Right cardiac atrium (tissue), 5 donors: ENCODE measurements around the gene BTBD6. TPM values are rescaled to one million over a fixed set of nuclear protein-coding genes. Genes with fewer than 3 reads are reported as not detected.

Source experiments
- ATAC-seq, 2 donors: fragments of 200-7000 bp; cut with Tn5 transposase; one replicate each; pipeline versions ENCODE4 v1.8.0 to v1.9.1; 2020; ENCODE audit warnings: moderate library complexity in 2 of 2, mild to moderate bottlenecking in 1 of 2
- DNase-seq, 3 donors: peaks; one replicate each; pipeline ENCODE4 v3.0.0-alpha.2; 2020
- H3K27ac ChIP-seq: one replicate; pipeline ENCODE4 v1.5.1; 2013; ENCODE audit warnings: mild to moderate bottlenecking, low read length, control low read depth, moderate library complexity
- H3K27me3 ChIP-seq: one replicate; pipeline ENCODE4 v1.6.1; 2013; ENCODE audit not compliant: control insufficient read depth, insufficient read depth
- H3K4me1 ChIP-seq: one replicate; pipeline ENCODE4 v1.6.1; 2013; ENCODE audit warnings: low read length; ENCODE audit not compliant: control insufficient read depth, insufficient read depth
- H3K4me3 ChIP-seq: one replicate; pipeline ENCODE4 v1.5.1; 2013; ENCODE audit warnings: low read length, control low read depth
- H3K9me3 ChIP-seq: one replicate; pipeline ENCODE4 v1.6.1; 2013; ENCODE audit warnings: low read length; ENCODE audit not compliant: control insufficient read depth
- WGBS: extraction: QIAGEN DNeasy Blood & Tissue Kit; methylation state at CpG from one replicate; pipeline ENCODE4 v1.1.7; 2013; 5-methylcytosine and 5-hydroxymethylcytosine counted together
- intact Hi-C, 4 donors: fragments of 100-400 bp; cut with DNase I; formaldehyde crosslinking; loops; one replicate each; pipeline versions ENCODE4 v1.11.0 to v1.14.0; 2022 to 2023
- polyA plus RNA-seq: library from polyadenylated mRNA; stranded (reverse); fragments of 200-250 nt; gene quantifications from one replicate; pipeline ENCODE4 v1.2.3, GENCODE V29; 2013
- total RNA-seq, 4 donors: library from RNA; stranded (reverse); fragmentation: NEBNext Ultra II Directional; extraction: Animal tissue kit (Norgen Biotek cat#: 25700); gene quantifications; one replicate each; pipeline ENCODE4 v1.2.1, GENCODE V29; 2021
- donor health status: healthy with polysubstance abuse.
- donor health status: DM: no; HTN: yes; CAD: no.
- donor health status: DM: no; HTN: no; CAD: no.
- donor health status: DM: no; HTN: yes; CAD: no; lungs with severe emphysema.
- donor health status: DM: yes; HTN: yes; CAD: no.

Gene BTBD6
- total and polyA plus RNA-seq, 5 donors: 28.1 to 42.2 (median 39.2) TPM

DNA sequence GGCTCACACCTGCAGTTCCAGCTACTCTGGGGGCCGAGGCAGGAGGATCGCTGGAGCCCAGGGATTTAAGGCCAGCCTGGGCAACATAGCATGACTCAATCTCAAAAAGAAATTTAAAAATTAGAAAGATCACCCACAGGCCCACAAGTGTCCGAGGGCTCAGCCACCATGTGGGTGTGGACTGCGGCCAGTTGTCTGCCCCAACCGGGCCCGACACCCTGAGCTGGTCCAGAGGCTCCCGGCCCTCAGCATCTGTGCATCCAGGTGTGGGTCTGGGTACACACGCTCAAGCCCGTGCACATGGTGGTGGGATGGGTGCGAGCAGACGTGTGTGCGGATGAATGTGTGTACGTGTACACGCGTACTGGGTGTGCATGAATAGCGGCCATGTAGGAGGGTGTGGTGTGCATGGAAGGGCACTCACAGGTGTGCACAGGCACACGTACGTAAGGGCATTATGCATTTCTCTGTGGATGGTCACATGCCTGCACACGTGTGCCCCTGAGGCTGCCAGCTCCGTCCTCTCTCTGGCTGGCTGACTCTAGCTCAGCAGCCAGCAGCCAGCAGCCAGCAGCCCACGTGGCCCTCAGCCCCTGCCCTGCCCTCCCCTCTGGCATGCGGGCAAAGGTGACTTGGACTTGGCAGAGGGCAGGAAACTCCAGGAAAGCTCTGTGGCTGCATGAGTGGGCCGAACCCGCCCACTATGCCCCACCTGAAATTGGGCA is 44.0 kb upstream of the BTBD6 start:
- WGBS: 57% methylated on average over 24 of the region's 24 CpGs
- no peaks in the 10 kb centered on the region for H3K9me3 ChIP-seq
- H3K27ac ChIP-seq: peak overlapping the region; percentile 7
- peaks cover 8% of the 10 kb centered on the region for H3K4me1 ChIP-seq
- ATAC-seq: peak; percentile 51 to 62
- H3K27me3 ChIP-seq: no peaks in the 10 kb centered on the region
- peak; percentile 56 to 88 (median 84) for DNase-seq
- H3K4me3 ChIP-seq: no peak overlapping the region
- intact Hi-C loops: loop anchor here (5.0 to 10.0 kb wide), 6 partner anchors 80 to 330 kb away; partner anchors contain the start of gene CRIP1 (in 1 of the 4)

DNA sequence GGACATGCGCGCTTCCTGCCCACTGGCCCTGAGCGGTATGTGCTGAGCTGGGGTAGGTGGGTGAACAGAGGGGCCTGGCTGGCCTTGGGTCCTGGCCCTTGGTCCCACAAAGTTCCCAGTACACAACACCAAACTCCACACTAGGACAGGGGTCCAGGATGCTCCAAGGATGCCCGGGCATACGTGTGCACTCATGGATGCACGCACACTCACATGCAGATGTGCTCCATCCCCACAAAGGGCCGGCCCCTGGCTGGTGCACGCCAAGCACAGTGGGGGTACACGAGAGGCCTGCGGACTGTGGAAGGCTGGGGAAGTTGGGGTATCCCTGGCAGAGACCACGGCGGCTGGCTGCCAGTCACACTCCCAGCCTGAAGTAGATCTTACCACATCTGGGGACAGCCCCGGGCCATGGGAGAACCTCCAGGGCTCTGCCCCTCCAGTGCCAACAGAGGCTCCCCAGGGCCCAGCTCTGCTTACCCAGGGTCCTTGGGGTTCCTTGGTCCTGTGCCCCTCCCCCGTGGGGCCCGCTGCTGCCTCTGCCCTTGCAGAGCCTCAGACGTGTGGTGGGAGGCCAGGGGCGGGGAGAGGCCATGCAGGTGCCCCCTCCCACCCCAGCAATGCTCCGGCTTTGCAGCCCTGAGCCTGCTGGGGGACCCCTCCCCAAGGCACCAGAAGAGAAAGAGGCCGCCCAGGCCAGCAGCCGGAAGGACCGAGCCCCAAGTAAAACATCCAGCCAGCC is 43.2 kb upstream of the BTBD6 start:
- DNase-seq (peak in 2 of 3 donors; percentile 58 to 73), ATAC-seq (peak in 1 of 2 donors; percentile 0)
- H3K9me3 ChIP-seq: no peaks in the 10 kb centered on the region
- no peaks in the 10 kb centered on the region for H3K27me3 ChIP-seq
- H3K4me1 ChIP-seq: peaks cover 7% of the 10 kb centered on the region
- H3K27ac ChIP-seq: peak overlapping the region; percentile 7
- WGBS: 51% methylated on average over 21 of the region's 21 CpGs
- intact Hi-C loops: loop anchor here (5.0 to 10.0 kb wide), 7 partner anchors 77 to 330 kb away; partner anchors contain the start of gene CRIP1 (in 1 of the 4)
- H3K4me3 ChIP-seq: no peak overlapping the region

DNA sequence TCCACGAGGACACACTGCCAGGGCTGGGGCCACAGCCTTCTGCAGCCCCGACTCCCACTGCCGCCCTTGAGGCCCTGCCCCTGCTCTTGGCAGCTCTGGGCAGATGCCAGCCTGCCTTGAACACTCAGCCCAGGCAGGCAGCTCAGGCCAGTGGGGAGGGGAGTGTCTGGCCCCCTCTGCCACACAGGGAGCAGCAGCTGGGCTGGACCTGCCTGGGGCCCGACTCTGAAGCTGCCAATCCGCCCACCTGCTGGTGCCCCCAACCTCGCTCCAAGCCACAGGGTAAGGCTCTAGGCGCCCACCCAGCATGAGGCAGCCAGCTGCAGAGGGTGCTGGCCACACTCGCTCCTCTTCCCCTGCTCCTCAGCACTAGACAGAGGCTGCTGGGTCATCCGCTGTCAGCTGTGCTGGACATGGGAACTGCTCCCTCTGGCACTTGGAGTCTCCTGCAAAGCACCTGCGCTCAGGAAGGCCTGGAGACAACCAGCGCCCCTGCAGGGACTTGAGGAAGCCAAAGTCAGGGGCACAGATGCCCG is 42.6 kb upstream of the BTBD6 start:
- Histone ChIP-seq H3K4me1 (peaks cover 7% of the 10 kb centered on the region), H3K9me3 (no peaks in the 10 kb centered on the region), H3K27me3 (no peaks in the 10 kb centered on the region), H3K4me3 (no peak overlapping the region), H3K27ac (peak overlapping the region; percentile 7)
- WGBS: 38% methylated on average over 12 of the region's 12 CpGs
- intact Hi-C loops: loop anchor here in 3 of 4 donors (5.0 to 10.0 kb wide), 6 partner anchors 77 to 329 kb away; partner anchors contain the start of gene CRIP1 (in 1 of the 3)
- DNase-seq (peak in 2 of 3 donors; percentile 78 to 81), ATAC-seq (peak; percentile 7 to 12)

DNA sequence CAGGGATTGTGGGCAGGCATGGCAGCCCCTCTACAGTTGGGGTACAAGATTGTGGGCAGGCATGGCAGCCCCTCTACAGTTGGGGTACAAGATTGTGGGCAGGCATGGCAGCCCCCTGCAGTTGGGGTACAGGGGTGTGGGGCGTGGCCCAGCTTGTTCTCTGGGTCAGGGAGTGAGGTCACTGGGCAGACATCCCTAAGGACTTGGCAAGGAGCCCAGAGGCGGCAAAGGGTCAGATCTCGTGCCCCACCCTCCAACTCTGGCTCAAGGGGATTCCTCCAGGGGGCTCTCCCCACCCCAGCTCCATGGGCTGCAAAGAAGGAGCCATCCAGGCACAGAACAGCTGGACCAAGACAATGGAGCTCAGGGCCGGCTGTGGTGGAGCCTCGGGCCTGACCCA is 41.5 kb upstream of the BTBD6 start:
- WGBS: 35% methylated on average over 5 of the region's 5 CpGs
- Histone ChIP-seq H3K27ac (no peak overlapping the region), H3K9me3 (no peaks in the 10 kb centered on the region), H3K27me3 (no peaks in the 10 kb centered on the region), H3K4me3 (no peak overlapping the region), H3K4me1 (peaks cover 7% of the 10 kb centered on the region)
- DNase-seq: peak in 2 of 3 donors; percentile 57 to 73
- intact Hi-C loops: loop anchor here in 3 of 4 donors (5.0 to 10.0 kb wide), 6 partner anchors 75 to 328 kb away; partner anchors contain the start of gene CRIP1 (in 1 of the 3)
- no peak for ATAC-seq

DNA sequence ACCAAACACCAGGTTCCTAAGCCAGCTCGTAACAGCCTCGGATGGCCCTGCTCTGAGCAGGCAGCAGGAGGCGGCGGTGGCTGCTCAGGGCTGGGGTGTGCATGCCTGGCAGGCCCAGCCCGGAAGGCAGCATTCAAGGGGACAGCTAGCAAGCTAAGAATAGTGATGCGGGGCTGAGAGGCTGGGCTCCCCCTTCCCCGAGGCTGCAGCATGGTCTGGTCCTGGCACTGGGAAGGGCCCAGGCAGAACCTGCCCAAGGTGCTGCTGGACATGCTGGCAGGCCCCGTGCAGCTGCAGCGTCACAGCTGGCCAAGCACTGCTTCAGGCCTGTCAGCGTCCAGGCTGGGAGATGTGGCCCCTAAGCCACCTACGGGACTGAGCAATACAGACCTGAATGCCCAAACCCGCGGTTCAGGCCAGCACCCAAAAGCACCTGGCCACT is 40.9 kb upstream of the BTBD6 start:
- no peak overlapping the region for H3K4me3 ChIP-seq
- no peaks in the 10 kb centered on the region for H3K27me3 ChIP-seq
- DNase-seq (peak in 2 of 3 donors; percentile 70 to 78), ATAC-seq (peak; percentile 12 to 15)
- intact Hi-C loops: loop anchor here in 3 of 4 donors (5.0 to 10.0 kb wide), 6 partner anchors 75 to 327 kb away; partner anchors contain the start of gene CRIP1 (in 1 of the 3)
- peaks cover 7% of the 10 kb centered on the region for H3K4me1 ChIP-seq
- no peak overlapping the region for H3K27ac ChIP-seq
- WGBS: 56% methylated on average over 13 of the region's 13 CpGs
- H3K9me3 ChIP-seq: no peaks in the 10 kb centered on the region

DNA sequence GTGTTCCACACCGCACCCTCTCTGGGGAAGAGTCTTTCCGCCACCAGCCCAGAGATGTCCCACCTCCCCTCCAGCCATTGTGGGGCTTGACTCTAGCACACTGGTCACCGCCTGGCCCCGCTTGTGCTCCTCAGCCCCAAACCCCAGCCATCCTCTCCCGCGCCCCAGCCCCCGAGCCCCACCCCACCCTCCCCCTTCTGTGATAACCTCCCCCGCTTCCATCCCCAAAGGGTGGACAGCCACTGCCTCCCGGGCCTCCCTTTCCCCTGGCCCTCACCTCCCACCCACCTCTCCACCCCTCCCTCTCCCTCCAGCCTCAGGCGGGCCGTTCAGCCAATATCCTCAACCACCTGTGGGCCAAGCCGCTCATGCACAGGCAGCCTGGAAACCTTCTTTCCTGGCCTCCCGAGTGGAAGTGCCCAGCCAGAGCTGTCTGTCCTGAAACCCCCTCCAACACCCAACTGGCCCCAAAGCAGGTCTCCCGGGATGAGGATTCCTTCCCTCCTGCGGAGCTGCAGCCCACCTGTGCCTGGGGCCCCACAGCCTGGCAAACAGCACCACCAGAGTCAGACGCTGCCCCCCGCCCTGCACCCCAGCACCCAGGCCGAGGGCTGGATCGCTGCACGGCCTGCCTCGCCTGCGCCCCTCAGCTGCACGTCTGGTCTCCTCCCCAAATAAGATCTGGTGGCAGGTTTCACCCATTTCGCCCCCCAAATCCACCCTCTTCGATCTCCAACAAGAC is 40.2 kb upstream of the BTBD6 start:
- H3K4me1 ChIP-seq: peaks cover 7% of the 10 kb centered on the region
- intact Hi-C loops: loop anchor here in 3 of 4 donors (5.0 to 10.0 kb wide), 6 partner anchors 74 to 327 kb away; partner anchors contain the start of gene CRIP1 (in 1 of the 3)
- no peak overlapping the region for H3K4me3 ChIP-seq
- ATAC-seq (no peak), DNase-seq (peak in 2 of 3 donors; percentile 45 to 46)
- no peaks in the 10 kb centered on the region for H3K9me3 ChIP-seq
- H3K27ac ChIP-seq: no peak overlapping the region
- 87% methylated on average over 25 of the region's 25 CpGs for WGBS
- no peaks in the 10 kb centered on the region for H3K27me3 ChIP-seq

DNA sequence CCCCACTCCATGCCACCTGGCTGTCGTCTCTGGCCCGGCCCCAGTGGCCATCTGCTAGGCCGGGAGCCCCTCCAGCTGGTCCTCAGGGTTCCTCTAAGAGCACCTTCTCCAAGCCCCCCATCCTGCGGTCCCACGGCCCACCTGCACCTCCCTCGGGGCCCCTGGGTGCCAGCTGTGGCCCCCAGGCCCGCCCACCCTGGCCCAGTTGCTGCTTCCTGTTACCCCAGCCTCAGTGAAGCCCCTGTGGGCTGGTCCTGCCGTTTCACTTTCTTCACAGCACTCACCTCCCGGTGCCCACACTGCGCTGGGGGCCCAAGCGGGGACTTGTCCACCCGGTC is 39.6 kb upstream of the BTBD6 start:
- DNase-seq: no peak

DNA sequence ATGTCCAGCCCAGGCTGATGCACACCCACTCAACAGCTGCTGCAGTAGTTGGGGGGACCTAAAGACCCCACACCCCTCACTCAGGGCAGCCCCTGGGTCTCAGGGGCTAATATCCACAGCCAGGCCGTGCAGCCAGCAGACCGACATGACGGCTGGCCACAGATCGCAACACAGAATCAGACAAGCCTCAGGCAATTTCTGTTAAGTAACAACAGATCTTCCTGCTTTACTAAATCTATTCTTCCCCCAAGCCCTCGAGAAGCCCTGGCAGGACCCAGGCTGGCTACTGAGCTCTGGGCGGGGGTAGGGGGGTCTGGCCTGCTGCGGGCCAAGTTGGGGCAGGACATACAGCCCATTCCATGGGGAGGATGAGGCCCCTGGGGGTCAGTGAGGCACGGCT is 39.2 kb upstream of the BTBD6 start:
- Histone ChIP-seq H3K27me3 (no peaks in the 10 kb centered on the region), H3K4me1 (peaks cover 7% of the 10 kb centered on the region), H3K4me3 (no peak overlapping the region), H3K9me3 (no peaks in the 10 kb centered on the region), H3K27ac (no peak overlapping the region)
- ATAC-seq (no peak), DNase-seq (peak in 1 of 3 donors; percentile 46)
- intact Hi-C loops: loop anchor here in 3 of 4 donors (5.0 to 10.0 kb wide), 6 partner anchors 73 to 326 kb away; partner anchors contain the start of gene CRIP1 (in 1 of the 3)
- 91% methylated on average over 8 of the region's 8 CpGs for WGBS

More for the DNA sequence above, 39.6 kb upstream of the BTBD6 start:
- ATAC-seq: no peak
- no peak overlapping the region for H3K27ac ChIP-seq
- H3K4me3 ChIP-seq: no peak overlapping the region
- WGBS: 90% methylated on average over 12 of the region's 12 CpGs
- H3K27me3 ChIP-seq: no peaks in the 10 kb centered on the region
- peaks cover 7% of the 10 kb centered on the region for H3K4me1 ChIP-seq
- no peaks in the 10 kb centered on the region for H3K9me3 ChIP-seq
- intact Hi-C loops: loop anchor here in 3 of 4 donors (5.0 to 10.0 kb wide), 6 partner anchors 74 to 326 kb away; partner anchors contain the start of gene CRIP1 (in 1 of the 3)

DNA sequence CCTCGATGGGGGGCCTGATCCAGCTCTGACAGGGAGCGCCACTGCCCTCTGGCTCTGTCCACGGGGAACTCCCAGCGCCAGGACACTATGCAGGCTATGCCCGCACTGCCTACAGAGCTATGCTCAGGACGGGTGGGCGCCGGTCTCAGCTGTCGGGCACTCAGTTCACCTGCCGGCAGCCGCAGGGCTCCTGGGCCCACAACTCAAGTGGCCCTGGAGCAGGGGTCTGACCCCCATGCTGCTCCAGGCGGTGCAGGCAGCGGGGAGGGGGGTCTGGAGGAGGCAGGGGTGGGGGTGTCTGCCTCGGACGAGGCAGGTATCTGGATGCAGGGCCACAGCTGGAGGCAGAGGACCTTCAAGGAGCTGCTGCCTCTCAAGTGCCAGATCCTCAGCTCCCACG is 38.7 kb upstream of the BTBD6 start:
- Histone ChIP-seq H3K9me3 (no peaks in the 10 kb centered on the region), H3K4me3 (no peak overlapping the region), H3K27me3 (no peaks in the 10 kb centered on the region), H3K4me1 (peaks cover 4% of the 10 kb centered on the region), H3K27ac (no peak overlapping the region)
- no peak for ATAC-seq
- peak in 1 of 3 donors; percentile 56 for DNase-seq
- 94% methylated on average over 16 of the region's 16 CpGs for WGBS
- intact Hi-C loops: loop anchor here in 3 of 4 donors (5.0 to 10.0 kb wide), 6 partner anchors 73 to 325 kb away; partner anchors contain the start of gene CRIP1 (in 1 of the 3)
